ENCODE measurements around the gene VPS29.

DNA sequence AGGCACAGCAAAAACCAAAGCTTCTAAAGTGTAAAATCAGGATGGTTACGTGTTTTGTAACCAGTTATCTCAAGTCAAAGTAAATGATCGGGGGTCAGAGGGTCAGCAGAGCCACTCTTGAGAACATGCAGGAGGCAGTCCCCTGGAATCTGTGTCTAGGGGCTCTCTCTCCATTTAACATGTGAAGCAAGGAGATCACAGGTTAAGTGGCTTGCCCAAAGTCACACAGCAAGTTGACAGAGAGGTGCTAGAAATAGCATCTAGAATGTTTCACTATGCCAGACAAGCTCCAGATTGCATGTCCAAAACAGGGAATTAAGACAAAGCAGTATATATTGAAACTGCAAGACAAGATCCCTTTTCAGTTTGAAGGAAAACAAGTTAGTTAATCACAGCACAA is 47.8 kb upstream of the VPS29 start:
- TF ChIP-seq, protein P1, sequence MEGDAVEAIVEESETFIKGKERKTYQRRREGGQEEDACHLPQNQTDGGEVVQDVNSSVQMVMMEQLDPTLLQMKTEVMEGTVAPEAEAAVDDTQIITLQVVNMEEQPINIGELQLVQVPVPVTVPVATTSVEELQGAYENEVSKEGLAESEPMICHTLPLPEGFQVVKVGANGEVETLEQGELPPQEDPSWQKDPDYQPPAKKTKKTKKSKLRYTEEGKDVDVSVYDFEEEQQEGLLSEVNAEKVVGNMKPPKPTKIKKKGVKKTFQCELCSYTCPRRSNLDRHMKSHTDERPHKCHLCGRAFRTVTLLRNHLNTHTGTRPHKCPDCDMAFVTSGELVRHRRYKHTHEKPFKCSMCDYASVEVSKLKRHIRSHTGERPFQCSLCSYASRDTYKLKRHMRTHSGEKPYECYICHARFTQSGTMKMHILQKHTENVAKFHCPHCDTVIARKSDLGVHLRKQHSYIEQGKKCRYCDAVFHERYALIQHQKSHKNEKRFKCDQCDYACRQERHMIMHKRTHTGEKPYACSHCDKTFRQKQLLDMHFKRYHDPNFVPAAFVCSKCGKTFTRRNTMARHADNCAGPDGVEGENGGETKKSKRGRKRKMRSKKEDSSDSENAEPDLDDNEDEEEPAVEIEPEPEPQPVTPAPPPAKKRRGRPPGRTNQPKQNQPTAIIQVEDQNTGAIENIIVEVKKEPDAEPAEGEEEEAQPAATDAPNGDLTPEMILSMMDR (IDR thresholded peaks at IDR 0.05) = no peak
- TF ChIP-seq CREB1 (CRISPR knock-in tag; IDR thresholded peaks at IDR 0.05) = no peak
- TF ChIP-seq, protein P2, sequence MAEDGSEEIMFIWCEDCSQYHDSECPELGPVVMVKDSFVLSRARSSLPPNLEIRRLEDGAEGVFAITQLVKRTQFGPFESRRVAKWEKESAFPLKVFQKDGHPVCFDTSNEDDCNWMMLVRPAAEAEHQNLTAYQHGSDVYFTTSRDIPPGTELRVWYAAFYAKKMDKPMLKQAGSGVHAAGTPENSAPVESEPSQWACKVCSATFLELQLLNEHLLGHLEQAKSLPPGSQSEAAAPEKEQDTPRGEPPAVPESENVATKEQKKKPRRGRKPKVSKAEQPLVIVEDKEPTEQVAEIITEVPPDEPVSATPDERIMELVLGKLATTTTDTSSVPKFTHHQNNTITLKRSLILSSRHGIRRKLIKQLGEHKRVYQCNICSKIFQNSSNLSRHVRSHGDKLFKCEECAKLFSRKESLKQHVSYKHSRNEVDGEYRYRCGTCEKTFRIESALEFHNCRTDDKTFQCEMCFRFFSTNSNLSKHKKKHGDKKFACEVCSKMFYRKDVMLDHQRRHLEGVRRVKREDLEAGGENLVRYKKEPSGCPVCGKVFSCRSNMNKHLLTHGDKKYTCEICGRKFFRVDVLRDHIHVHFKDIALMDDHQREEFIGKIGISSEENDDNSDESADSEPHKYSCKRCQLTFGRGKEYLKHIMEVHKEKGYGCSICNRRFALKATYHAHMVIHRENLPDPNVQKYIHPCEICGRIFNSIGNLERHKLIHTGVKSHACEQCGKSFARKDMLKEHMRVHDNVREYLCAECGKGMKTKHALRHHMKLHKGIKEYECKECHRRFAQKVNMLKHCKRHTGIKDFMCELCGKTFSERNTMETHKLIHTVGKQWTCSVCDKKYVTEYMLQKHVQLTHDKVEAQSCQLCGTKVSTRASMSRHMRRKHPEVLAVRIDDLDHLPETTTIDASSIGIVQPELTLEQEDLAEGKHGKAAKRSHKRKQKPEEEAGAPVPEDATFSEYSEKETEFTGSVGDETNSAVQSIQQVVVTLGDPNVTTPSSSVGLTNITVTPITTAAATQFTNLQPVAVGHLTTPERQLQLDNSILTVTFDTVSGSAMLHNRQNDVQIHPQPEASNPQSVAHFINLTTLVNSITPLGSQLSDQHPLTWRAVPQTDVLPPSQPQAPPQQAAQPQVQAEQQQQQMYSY (CRISPR knock-in tag; IDR thresholded peaks at IDR 0.05) = no peak
- no peak for TF ChIP-seq SP1 (CRISPR knock-in tag; conservative IDR thresholded peaks at IDR 0.05)
- no peak for TF ChIP-seq ATF1 (CRISPR knock-in tag; IDR thresholded peaks at IDR 0.05)
- no peak for TF ChIP-seq NR1H2 (CRISPR knock-in tag; IDR thresholded peaks at IDR 0.05)
- TF ChIP-seq, protein P3, sequence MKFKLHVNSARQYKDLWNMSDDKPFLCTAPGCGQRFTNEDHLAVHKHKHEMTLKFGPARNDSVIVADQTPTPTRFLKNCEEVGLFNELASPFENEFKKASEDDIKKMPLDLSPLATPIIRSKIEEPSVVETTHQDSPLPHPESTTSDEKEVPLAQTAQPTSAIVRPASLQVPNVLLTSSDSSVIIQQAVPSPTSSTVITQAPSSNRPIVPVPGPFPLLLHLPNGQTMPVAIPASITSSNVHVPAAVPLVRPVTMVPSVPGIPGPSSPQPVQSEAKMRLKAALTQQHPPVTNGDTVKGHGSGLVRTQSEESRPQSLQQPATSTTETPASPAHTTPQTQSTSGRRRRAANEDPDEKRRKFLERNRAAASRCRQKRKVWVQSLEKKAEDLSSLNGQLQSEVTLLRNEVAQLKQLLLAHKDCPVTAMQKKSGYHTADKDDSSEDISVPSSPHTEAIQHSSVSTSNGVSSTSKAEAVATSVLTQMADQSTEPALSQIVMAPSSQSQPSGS (CRISPR knock-in tag; IDR thresholded peaks at IDR 0.05; ENCODE audit: borderline replicate concordance, low read depth) = no peak

Measured in WTC11 (cell line).